HG03575 (cell line): ENCODE results near the gene BMPR1A.

ENCODE experiments used
- ATAC-seq: cut with Tn5 transposase; IDR thresholded peaks from one replicate; pipeline ENCODE4 v1.9.1; 2021; ENCODE audit not compliant: unreplicated experiment, insufficient number of reproducible peaks, low FRiP score; ENCODE audit errors: extremely low read depth

BMPR1A gene

DNA sequence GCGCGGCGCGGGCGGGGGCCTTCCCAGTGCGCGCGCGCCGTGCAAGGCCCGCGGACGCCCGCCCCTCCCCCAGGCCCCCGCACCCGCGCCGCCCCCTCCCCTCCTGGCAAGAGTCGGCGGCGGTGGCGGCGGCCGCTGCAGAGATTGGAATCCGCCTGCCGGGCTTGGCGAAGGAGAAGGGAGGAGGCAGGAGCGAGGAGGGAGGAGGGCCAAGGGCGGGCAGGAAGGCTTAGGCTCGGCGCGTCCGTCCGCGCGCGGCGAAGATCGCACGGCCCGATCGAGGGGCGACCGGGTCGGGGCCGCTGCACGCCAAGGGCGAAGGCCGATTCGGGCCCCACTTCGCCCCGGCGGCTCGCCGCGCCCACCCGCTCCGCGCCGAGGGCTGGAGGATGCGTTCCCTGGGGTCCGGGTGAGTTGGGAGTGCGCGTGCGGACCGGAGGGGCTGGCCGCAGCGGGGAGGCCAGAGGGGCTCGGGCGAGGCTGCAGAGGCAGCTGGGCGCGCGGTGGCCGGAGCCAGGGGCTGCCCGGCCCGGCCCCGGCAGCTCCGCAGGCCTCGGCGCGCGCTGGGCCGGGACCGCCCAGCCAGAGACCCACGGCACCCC, at the start of gene BMPR1A:
Gene BMPR1A, plus strand, starts transcription at position 109 of the 602 bp plus-strand sequence. CDS start 119,400 bp downstream, outside the sequence.
- no peak for ATAC-seq

DNA sequence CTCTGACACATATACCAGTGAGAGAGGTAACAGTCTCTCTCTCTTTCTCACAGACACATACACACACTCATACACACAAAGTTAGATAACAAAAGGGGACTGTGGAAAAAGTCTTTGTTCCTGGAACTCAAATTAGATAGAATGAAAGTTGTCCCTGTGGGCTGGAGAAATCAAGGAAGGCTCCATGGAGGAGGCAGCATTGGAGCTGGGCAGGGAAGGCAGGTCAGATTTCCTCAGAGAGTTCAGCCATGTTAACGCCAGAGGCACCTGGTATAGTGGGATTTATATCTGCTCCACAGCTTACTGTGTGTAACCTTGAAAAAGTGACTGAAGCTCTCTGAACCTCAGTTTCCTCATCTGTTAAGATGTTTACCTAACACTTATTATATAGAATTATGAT, 49.4 kb upstream of the BMPR1A start:
- ATAC-seq: no peak

DNA sequence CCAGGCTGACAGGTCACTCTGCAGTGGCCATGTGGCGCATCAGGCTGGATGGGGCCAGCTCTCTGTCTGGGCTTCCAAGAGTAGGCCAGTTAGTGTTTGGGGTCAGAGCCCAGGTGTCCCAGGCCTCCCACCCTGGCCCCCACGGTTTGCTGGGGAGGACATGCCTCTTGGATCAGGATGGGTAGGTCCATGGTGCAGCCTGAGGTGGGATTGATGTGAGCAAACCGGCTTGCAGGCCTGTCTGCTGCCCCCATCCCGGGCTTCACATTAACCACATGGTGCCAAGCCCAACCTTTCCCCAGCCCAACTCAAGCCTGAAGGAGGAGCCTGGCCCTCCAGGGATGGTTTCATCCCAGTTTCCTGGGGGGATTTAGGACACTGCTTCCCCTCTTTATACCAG, 48.9 kb upstream of the BMPR1A start:
- ATAC-seq: no peak

DNA sequence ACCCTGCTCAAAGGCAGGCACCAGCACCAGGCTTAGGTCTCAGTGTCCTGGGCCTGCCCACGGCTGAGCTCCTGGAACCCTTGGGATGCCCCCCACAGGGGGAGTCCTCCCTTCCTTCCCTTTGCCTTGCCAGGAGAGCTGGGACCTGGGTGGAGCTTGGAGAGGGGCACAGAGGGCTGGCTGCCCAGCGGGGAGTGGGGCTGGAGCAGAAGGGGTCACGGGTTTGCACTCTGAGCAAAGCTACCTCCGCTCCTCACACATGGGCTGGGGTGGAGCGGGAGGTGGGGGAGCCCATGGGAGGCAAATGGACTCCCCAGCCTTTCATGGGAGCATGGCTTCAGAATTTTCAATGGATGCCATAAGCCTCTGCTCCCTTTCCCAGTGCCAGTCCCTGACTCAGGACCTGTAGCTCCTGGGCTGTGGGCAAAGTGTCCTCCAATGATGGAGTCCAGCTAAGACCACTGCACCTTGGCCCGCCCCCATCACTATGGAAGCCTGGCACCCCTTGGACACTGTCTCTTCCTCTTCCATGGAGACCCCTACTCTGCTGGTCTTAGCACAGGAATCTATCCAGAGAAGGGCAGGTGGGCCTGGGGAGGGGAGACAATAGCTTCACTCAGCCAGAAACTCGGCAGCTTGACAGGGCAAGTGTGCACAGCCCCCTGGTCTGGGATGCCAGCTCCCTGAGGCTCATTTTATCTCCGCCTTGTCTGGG, 48.2 kb upstream of the BMPR1A start:
- ATAC-seq: no peak

DNA sequence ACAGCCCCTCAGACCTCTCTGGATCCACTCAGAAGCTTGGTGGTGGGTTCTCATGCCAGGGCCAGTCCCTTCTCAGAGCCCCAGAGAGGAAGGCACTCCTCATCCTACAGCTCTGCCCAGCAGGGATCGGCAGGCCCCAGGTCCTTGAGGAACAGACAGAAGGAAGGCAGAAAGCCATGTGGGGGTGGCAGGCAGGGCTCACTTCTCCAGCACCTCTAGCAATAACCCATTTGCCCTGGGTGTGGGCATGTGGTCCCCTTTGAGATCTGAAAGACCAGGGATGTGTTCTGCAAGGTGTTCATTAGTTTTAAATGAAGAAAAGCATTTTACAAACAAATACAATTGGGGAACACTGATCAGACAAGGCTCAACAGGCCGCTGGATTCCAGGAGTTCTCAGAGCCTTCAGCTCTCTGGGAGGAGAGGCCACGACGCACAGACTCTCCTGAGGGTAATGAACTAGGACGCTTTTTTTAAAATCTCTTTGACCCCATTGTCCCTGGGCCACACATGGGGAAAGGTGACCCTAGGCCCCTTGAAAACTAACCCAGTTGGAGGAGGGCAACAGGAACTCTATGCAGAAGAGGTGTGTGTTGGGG, 47.5 kb upstream of the BMPR1A start:
- no peak for ATAC-seq

DNA sequence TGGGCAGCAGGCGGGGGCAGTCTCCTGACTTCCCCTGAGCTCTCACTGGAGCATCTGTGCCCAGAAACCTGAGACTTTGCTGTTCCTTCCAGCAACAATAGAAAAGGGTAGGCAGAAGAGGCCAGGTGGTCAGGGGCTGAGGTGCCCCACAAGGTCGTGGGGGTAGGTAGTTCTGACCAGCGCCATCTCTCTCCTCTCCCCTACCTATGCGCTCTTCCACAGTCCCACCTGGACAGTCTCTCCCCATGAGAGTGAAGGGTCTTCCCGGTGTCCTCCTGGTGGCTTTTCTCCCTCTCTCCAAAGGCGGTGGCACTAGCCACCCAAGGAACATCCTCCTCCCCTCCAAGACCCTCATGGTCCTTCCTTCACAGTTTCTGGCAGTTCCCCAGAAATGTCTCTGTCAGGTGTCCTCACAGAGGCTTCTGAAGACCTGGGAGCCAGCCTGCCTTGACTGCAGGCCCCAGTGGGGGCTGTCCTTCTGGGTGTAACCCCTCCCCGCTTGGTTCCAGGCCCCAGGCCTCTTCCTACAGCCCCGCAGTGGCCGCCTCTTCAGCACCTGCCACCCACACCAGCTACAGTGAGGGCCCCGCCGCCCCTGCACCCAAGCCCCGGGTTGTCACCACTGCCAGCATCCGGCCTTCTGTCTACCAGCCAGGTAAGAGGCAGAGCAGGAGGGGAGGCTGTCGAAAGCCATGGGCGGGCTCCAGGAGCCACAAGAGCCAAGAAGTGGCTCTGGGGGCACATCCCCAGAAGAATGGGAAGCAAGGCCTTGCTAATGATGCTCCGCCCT, 46.8 kb upstream of the BMPR1A start:
- no peak for ATAC-seq

DNA sequence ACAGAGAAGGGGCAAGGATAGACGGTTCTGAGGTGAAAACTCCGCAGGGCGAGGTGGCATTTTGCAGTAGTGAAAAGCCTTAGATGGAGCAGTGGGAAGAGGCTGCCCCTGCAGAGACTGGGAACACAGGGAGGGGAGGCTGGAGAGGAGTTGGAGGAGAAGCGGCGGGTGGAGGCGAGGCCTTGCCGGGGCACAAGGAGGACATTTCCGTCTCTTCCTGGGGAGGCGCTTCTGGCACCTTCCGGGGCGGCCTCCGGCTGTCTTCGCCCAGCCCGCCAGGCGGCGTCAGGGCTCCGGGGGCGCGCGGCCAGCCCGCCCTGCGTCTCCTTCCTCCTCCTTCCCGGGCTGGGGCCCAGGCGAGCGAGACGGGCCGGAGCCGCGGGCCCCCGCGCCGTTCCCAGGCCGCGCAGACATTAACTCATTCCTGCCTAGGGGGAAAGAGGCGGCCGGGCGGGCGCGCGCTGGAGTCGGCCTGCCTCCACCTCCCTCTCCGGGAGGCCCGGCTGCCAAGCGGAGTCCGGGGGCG, 45.4 kb upstream of the BMPR1A start:
- ATAC-seq: no peak

DNA sequence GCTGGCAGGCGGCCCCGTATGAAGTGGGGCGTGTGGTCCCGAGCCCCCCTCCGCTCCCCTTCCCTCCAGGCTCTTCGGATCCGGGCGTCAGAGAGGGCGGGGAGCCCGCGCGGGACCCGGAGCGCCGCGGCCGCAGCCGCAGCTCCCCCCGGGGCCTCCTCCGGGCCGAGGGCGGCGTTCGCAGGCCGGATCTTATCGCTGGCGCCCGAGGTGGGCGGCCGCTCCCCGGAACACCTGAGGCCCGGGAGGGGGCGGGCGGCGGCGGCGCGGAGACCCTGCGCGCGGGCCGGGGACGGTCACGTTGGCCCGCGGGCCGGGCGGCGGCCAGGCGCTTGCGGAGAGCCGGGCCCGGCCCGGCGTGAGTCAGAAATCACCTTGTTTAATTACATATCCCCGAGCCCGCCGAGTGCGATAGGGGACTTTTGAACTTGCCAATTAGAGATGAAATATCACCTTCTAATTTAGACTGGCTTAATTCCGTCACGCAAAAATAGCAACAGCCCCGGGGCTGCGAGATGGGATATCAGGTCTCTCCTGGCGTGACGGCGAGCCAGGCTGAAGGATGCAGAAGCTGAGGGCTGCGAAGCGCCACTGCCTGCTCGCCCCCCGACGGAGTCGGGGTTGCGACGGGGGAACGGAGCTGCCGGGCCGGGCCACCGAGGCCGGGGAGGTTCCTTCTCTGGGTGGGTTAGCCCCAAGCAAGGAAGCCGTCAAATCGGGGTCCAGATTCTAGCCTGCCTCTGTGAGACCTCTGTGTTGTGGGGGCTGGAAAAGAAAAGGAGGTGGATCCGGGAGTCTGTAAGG, 44.7 kb upstream of the BMPR1A start:
- no peak for ATAC-seq

DNA sequence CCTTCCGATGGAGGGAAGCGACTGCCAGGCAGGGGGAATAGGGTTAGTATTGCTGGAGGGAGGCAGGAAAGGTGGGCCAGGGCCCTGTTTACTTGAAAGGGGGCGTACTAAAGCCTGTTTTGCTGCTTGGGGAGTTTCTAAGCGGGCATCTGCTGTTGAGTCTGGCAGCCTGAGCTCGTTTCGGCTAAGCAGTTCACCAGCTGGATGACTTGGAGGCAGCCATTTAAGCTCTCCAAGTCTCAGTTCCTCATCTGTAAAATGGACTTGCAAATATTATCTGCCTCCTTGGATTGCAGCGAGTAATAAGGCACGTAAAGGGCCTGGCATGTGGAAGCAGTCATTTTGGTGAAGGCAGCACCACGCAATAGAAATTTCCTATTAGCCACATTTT, 44.1 kb upstream of the BMPR1A start:
- ATAC-seq: no peak

DNA sequence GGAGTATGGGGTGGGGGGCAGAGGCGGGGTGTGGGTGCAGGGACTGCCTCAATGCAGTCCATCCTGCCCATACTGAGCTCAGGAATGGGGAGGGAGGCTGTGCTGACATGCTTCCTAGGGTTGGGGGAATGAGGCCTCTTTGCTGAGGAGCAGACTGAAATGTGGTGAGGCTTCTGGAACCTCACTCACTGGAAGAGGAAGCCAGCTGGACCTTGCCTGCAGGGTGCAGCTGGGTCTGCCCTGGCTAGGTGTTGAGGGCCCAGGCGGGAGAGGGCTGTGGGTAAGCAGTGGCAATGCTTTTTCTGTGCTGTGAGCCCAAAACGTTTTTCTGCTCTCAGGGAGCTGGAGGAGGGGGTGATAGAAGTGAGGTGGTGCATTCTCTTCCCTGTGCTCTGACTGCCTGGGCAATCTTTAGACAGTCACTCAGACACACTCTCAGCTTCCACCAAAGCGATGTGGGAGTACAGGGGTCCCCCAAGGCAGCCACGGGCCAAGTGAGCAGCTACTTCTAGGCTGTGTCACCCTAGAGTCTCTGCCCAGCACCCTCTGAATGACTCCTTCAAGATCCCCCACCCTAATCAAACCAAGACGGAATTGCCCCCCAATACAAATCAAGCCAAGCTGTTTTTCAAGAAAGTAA, 41.1 kb upstream of the BMPR1A start:
- no peak for ATAC-seq

DNA sequence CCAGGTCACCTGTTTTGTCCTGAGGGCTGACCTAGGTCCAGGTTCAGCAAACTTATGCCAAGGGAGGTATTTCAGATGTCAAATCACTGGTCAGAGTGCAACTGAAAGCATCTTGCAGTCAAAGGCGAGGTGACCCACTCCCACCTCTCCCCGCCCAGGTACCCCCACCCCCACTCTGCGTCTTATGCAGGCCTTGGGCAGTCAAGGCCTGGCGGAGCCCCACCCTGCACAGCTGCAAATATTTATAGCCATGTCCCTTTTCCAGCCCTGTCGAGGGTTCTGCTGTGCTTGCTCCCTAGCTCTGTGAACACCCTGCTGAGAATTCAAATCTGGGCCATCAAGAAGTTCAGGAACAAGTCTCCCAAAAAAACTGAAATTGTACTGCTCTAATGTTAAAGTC, 40.6 kb upstream of the BMPR1A start:
- ATAC-seq: no peak

DNA sequence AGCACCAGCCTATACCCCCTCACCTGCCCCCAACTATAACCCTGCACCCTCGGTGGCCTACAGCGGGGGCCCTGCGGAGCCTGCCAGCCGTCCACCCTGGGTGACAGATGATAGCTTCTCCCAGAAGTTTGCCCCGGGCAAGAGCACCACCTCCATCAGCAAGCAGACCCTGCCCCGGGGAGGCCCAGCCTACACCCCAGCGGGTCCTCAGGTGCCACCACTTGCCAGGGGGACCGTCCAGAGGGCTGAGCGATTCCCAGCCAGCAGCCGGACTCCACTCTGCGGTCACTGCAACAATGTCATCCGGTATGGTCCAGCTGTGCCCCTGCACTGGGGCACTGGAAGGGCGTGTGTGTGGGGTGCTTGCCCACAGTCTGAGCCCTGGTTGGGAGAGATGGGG, 40.0 kb upstream of the BMPR1A start:
- ATAC-seq: no peak

DNA sequence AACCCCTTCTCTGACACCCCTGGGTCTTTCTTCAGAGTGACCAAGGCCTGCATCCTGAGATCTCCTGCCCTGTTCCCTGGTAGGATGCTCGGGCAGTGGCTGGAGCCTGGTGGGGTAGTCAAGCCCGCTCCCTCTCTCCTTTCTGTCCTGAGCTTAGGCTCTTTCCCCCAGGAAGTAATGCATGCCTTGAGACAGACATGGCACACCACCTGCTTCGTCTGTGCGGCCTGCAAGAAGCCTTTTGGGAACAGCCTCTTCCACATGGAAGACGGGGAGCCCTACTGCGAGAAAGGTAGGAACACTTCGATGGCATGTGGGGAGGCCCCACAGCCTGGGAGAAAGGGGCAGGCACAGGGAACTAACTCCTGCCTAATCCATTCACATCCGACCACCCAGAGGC, 37.9 kb upstream of the BMPR1A start:
- no peak for ATAC-seq

DNA sequence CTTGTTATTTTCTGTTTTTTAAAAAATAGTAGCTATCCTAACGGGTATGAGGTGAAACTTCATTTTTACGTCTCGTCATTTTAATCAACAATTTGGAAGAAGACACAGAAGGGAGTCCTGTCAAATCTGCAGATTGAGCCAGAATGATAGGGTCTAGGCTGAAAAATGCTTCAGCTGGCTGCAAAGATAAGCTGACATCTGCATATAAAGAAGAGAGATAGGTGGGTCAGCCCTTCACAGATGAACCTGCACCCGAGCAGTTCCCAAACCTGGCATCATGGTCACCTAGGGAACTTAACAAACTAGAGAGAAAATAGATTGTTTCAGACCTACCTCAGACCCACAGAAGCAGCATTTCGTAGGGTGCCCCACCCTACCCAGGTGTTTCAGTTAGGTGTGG, 35.2 kb upstream of the BMPR1A start:
- no peak for ATAC-seq

DNA sequence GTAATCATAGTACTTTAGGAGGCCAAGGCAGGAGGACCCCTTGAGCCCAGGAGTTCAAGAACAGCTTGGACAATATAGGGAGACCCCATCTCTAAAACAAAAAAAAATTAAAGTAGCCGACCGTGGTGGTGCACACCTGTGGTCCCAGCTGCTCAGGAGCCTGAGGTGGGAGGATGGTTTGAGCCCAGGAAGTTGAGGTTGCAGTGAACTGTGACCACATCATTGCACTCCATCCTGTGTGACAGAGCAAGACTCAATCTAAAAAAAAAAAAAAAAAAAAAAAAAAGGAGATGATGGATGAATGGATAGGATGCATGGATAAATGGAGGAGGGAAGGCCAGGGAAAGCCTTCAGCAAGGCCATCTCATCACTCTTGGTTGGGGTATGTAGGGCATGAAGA, 33.4 kb upstream of the BMPR1A start:
- ATAC-seq: no peak

DNA sequence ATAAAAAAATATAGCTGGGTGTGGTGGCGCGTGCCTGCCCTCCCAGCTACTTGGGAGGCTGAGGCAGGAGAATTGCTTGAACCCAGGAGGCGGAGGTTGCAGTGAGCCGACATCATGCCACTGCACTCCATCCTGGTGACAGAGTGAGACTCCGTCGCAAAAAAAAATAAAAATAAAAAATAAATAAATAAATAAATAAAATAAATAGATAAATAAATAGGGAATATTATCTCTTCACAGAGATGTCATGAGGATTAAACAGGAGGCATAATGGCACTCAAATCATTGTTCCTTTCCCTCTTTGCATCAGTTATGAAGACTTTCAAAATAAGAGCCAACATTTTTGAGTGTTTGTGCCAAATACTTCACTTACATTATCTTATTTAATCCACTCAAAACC, 32.0 kb upstream of the BMPR1A start:
- ATAC-seq: no peak

DNA sequence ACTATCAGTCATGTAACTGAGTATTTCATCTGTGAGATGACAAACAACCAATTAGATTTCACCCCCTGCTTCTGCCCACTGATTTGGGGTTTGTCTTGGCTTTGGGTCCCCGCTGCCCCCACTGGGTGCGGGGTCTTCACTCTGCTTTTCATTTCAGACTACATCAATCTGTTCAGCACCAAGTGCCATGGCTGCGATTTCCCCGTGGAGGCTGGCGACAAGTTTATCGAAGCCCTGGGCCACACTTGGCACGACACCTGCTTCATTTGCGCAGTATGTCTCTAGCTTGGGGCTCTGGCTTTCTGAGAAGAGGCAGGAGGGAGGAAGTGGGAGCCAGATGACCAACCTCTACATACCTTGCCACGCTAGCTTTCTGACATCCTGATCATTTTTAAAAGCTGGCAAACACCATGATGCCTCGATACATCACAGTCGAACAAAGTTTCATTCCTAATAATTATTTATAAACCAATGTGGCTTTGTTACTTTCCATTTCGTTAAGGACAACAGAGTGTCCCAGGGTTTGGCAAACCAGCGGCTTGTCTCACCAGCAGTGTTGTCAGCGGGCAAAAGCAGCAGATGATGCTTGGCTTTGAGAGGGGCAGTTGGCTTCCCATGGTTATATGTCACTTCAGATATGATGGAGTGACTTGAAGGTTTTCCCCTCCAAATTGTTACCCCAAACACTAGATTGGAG, 30.3 kb upstream of the BMPR1A start:
- ATAC-seq: no peak

DNA sequence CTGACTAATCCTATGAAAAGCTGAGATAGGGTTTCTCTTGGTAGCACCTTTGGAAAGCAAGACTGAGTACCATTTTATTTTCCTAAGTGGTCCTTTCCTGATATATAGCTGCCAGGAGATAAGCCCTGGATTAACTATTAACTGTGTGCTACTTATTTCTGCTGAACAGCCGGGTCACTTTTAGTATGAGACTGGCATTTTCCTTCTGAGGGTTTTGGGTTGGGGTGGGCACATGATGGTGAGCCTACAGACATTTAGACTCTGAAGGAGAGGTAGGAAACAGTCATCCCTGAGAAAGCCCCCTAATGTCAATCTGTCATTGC, 29.8 kb upstream of the BMPR1A start:
- ATAC-seq: no peak
